Spinal cord (tissue), 10 donors: ENCODE data around the gene KRTAP5-4. TPM values are rescaled to one million over a fixed set of nuclear protein-coding genes. Genes with fewer than 3 reads are reported as not detected.
A peak's percentile ranks its signal among the peaks of the same experiment; 100 is the strongest.
"Not testable (repeated sequence)": the region's sequence is repeated elsewhere in the genome, so short reads cannot be mapped to it uniquely, and the experiment has no call there.

ENCODE experiments used
- DNase-seq, 6 donors: peaks; one replicate each; pipeline versions ENCODE4 v3.0.0 to v3.0.0-alpha.2; 2013 to 2015; ENCODE audit warnings: low spot score in 6 of 6, low read depth in 4 of 6
- H3K27ac ChIP-seq: one replicate; pipeline ENCODE4 v1.5.1; 2013; ENCODE audit warnings: low read depth, low read length, control low read depth
- H3K27me3 ChIP-seq: one replicate; pipeline ENCODE4 v1.6.1; 2013; ENCODE audit warnings: low read length; ENCODE audit not compliant: control insufficient read depth, insufficient read depth
- H3K36me3 ChIP-seq: one replicate; pipeline ENCODE4 v1.6.1; 2013; ENCODE audit warnings: low read length; ENCODE audit not compliant: control insufficient read depth, insufficient read depth
- H3K4me1 ChIP-seq: one replicate; pipeline ENCODE4 v1.6.1; 2013; ENCODE audit warnings: low read length; ENCODE audit not compliant: control insufficient read depth, insufficient read depth
- H3K4me3 ChIP-seq: one replicate; pipeline ENCODE4 v1.5.1; 2013; ENCODE audit warnings: low read depth, low read length, control low read depth
- H3K9me3 ChIP-seq: one replicate; pipeline ENCODE4 v1.6.1; 2013; ENCODE audit warnings: low read length; ENCODE audit not compliant: control insufficient read depth, insufficient read depth
- WGBS: methylation state at CpG from one replicate; pipeline ENCODE4 v1.1.5; 2013; ENCODE audit warnings: missing lambda C conversion rate; ENCODE audit not compliant: insufficient coverage; 5-methylcytosine and 5-hydroxymethylcytosine counted together
- polyA plus RNA-seq, 2 donors: library from polyadenylated mRNA; unstranded; fragments of 120-200 nt; gene quantifications; one replicate each; pipeline ENCODE4 v1.2.1, GENCODE V29; 2013; ENCODE audit not compliant: insufficient read length in 2 of 2
- total RNA-seq, 2 donors: library from RNA; depleted of rRNA in 1 of 2; stranded (reverse); fragments of 120-200 nt in 1 of 2; fragments of >200 nt in 1 of 2; gene quantifications; one replicate each; pipeline versions ENCODE4 v1.2.3 to v1.2.4, GENCODE V29; 2013 to 2014
- donor health status: healthy.

The KRTAP5-4 gene
- total and polyA plus RNA-seq, 4 donors, result 0.32 TPM; not detected in 3

DNA sequence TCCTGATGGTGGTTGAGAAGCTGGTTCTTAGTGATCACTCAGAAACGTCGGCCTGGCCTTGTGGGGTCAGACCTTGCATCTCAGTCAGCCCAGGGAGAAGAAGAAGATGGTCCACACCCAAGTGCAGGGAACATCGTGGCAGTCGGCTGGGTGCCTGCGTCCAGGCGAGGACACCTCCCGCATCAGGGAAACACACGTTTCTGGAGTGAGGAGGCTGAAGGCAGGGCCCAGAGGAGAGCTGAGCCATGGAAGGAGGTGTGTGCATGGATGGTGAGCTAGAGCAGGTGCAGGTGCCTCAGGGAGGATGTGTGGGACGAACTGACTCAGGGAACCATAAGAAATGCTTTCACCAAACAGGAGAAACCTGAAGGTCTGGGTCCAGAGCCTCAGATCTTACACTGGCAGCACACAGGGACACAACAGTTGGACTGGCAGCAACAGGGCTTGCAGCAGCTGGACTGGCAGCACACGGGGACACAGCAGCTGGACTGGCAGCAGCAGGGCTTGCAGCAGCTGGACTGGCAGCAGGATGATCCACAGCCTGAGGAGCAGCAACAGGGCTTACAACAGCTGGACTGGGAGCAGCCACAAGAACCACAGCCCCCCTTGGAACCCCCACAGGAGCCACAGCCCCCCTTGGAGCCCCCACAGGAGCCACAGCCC is 24.5 kb downstream of the KRTAP5-4 start:
- WGBS, result 83% methylated on average over 10 of the region's 10 CpGs
- H3K27me3 ChIP-seq, result no peaks in the 10 kb centered on the region
- H3K36me3 ChIP-seq, result peaks cover 11% of the 10 kb centered on the region
- no peaks in the 10 kb centered on the region for H3K4me1 ChIP-seq
- no peak overlapping the region for H3K27ac ChIP-seq
- no peak for DNase-seq
- H3K4me3 ChIP-seq, result no peak overlapping the region
- no peaks in the 10 kb centered on the region for H3K9me3 ChIP-seq

DNA sequence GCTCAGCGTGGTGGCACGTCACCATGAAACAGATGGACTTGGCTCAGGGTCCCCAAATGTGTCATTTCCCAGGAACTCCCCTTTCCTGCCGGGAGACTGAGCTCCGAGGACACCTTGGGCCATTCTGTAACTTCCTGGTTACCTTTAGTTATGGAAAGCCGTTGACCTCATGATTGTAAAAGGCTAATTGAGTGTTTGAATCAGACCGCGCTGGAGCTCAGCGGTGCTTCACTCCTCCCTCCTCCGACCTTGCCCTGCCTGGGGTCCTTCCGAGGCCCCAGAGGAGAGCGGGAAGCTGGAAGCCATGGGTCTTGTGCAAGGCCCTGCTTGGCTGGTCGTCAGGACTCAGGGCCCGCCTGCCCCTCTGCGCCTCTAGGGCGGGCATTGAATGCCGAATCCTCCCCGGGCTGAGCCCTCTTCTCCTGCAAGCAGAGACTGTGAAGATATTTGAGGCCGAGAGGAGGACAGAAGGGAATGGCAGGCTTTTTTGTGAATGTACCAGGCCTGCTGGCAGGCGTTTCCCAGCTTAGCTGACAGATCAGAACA is 25.3 kb downstream of the KRTAP5-4 start:
- not testable (repeated sequence) for H3K27ac ChIP-seq, H3K27me3 ChIP-seq, DNase-seq, H3K9me3 ChIP-seq, H3K4me1 ChIP-seq, H3K4me3 ChIP-seq
- WGBS, result 54% methylated on average over 12 of the region's 19 CpGs
- H3K36me3 ChIP-seq, result peaks cover 11% of the 10 kb centered on the region

DNA sequence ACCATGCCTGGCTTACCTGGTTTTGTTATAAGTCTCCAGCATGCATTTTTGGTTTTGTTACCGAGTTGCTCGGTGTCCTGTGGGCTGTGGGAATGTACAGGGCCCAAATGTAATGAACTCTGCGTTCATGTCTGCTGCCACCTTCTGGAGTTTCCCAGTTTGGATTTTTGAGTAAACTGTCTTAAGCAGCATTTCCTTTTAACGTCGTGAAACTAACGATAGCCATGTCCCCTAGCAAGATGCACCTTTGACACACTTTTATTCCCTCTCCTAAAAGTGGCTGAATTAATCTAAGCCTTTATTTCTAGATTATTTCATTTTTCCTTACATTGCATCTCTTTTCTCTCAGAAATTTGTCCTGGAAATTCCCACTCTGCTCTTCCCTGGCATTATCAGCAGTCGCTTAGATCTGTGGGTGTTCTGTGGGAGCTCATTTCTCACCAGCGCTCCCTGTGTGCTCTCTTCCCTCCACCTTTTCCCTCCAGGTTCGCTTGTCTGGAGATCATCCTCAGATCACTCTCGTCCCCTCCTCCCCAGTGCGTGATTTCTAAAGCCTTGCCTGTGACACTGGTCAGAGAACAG is 25.9 kb downstream of the KRTAP5-4 start:
- 49% methylated on average over 7 of the region's 11 CpGs for WGBS
- H3K4me1 ChIP-seq, H3K4me3 ChIP-seq, H3K9me3 ChIP-seq, H3K27me3 ChIP-seq, H3K27ac ChIP-seq: not testable (repeated sequence)
- H3K36me3 ChIP-seq, result peaks cover 11% of the 10 kb centered on the region
- peak in 2 of 6 donors; percentile 17 to 76 for DNase-seq

DNA sequence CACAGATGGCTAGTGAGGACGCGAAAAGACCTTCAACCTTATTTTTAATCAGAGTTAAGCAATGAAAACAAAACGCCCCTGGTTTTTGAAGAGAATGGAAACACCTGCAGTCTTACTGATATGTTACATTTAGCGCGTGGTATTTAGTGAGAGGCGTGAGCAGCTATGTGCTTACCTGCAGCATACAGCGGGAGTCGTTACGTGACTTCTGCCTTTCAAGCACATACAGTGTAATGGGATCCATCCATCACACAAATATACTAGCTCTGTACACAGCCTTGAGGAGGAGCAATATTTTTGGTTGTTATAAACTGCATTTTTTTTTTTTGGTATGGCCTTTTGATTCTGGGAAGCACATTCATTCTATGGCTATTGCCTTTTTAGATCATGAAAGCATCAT is 29.3 kb downstream of the KRTAP5-4 start:
- peaks cover 5% of the 10 kb centered on the region for H3K36me3 ChIP-seq
- no CpG with 5 or more reads among the region's 9 CpGs for WGBS
- H3K9me3 ChIP-seq, result no peaks in the 10 kb centered on the region
- no peaks in the 10 kb centered on the region for H3K27me3 ChIP-seq
- H3K4me3 ChIP-seq, result no peak overlapping the region
- no peaks in the 10 kb centered on the region for H3K4me1 ChIP-seq
- H3K27ac ChIP-seq, result no peak overlapping the region
- DNase-seq, result peak in 1 of 6 donors; percentile 56

DNA sequence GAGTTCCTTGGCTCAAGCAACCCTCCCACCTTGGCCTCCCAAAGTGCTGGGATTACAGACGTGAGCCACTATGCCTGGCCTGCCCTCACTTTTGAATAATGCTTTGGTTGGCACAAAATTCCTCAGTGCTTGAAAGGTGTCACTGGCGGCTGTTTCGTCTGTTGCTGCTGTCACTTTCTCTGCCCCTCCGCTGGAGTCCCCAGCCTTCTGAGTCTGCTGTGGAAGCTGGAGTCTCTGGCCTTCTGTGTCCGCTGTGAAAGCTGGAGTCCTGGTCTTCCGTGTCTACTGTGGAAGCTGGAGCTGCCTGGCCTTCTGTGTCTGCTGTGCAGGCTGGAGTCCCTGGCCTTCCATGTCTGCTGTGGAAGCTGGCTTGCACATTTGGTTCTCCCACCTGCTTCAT is 31.9 kb downstream of the KRTAP5-4 start:
- peaks cover 4% of the 10 kb centered on the region for H3K36me3 ChIP-seq
- no peak overlapping the region for H3K4me3 ChIP-seq
- H3K27ac ChIP-seq, result no peak overlapping the region
- no peak for DNase-seq
- WGBS, result 89% methylated on average over 6 of the region's 6 CpGs
- no peaks in the 10 kb centered on the region for H3K4me1 ChIP-seq
- no peaks in the 10 kb centered on the region for H3K27me3 ChIP-seq
- no peaks in the 10 kb centered on the region for H3K9me3 ChIP-seq

DNA sequence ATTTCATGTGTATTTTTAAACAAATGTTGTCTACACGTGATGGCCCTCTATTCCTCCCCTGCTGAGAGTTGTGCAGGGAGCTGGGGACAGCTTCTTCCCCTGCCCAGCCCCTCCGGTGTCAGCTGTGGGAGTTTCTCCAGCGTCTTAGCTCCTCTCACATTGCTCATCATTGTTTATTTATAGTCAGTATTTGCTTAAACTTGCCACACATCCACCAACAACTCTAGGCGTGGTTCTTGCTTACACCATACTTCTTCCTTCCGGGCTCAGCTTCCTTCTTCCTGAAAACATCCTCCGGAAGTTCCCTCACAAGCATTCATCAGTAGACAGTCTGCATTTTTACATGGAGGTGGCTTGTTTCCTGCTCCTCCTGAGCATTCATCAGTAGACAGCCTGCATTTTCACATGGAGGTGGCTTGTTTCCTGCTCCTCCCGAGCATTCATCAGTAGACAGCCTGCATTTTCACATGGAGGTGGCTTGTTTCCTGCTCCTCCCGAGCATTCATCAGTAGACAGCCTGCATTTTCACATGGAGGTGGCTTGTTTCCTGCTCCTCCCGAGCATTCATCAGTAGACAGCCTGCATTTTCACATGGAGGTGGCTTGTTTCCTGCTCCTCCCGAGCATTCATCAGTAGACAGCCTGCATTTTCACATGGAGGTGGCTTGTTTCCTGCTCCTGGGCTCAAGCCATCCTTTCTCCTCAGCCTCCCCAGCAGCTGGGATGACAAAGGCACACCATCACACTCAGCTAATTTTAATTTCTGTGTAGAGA is 32.6 kb downstream of the KRTAP5-4 start:
- not testable (repeated sequence) for DNase-seq, H3K9me3 ChIP-seq, H3K27me3 ChIP-seq, H3K27ac ChIP-seq, H3K4me1 ChIP-seq, H3K4me3 ChIP-seq
- WGBS, result 34% methylated on average over 4 of the region's 10 CpGs
- peaks cover 10% of the 10 kb centered on the region for H3K36me3 ChIP-seq

DNA sequence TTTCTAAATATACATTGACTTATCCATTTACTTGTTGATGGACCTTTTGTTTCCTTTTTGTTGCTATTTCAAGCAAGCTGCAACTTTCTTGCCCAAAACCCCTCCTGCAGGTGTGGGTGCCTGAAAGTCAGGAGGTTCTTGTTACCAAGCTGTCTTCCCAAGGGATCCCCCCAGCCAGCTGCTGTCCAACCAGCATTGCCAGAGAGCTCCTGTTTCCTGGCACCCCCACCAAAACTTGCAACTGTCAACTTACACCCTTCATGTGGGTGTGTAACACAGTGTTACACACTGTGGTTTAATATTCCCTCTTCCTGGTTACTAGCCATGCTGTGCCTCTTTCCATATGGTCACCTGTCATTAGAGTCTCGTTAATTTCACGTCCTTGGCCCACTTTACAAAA is 35.2 kb downstream of the KRTAP5-4 start:
- Histone ChIP-seq H3K9me3 (no peaks in the 10 kb centered on the region), H3K4me3 (no peak overlapping the region), H3K4me1 (no peaks in the 10 kb centered on the region), H3K27ac (no peak overlapping the region), H3K27me3 (no peaks in the 10 kb centered on the region), H3K36me3 (peaks cover 14% of the 10 kb centered on the region)
- no peak for DNase-seq
- no CpG with 5 or more reads among the region's 2 CpGs for WGBS

DNA sequence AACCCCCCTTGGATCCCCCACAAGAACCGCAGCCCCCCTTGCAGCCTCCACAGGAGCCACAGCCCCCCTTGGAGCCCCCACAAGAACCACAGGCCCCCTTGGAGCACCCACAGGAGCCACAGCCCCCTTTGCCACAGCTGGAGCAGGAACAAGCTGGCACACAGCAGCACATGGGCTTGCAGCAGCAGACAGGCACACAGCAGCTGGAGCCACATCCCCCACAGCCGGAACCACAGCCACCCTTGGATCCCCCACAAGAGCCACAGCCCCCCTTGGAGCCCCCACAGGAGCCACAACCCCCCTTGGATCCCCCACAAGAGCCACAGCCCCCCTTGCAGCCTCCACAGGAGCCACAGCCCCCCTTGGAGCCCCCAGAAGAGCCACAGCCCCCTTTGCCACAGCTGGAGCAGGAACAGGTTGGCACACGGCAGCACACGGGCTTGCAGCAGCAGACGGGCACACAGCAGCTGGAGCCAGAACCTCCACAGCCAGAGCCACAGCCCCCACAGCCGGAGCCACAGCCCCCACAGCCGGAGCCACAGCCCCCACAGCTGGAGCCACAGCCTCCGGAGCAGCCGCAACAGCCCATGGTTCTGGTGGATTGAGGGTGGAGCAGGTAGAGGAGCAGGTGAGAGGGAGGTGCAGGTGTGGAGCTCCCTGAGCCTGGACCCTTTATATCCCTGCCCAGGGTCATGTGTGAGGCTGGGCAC is 37.1 kb downstream of the KRTAP5-4 start, which contains the start of gene KRTAP5-1:
TSS of gene KRTAP5-1 (minus strand) at position 623 of the 710 bp plus-strand sequence. CDS start at position 589, 34 bp downstream.
- H3K9me3 ChIP-seq, H3K4me1 ChIP-seq, H3K27me3 ChIP-seq, H3K27ac ChIP-seq, H3K4me3 ChIP-seq, DNase-seq: not testable (repeated sequence)
- 93% methylated on average over 4 of the region's 9 CpGs for WGBS
- peaks cover 14% of the 10 kb centered on the region for H3K36me3 ChIP-seq

DNA sequence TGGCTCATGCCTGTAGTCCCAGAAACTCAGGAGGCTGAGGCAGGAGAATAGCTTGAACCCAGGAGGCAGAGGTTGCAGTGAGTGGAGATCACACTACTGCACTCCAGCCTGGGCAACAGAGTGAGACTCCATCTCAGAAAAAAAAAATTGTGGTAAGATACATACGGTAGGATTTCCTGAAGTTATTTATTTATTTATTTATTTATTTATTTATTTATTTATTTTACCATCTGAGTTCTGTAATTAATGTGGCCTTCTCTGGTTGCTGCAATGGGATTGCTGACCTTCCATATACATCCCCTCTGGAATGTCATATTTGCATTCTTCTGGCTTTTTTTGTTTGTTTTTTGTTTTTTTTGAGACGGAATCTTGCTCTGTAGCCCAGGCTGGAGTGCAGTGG is 39.0 kb downstream of the KRTAP5-4 start:
- no CpG with 5 or more reads among the region's 2 CpGs for WGBS
- H3K27me3 ChIP-seq, H3K9me3 ChIP-seq, H3K27ac ChIP-seq, DNase-seq, H3K4me1 ChIP-seq, H3K4me3 ChIP-seq: not testable (repeated sequence)
- peaks cover 14% of the 10 kb centered on the region for H3K36me3 ChIP-seq
